ENCODE data around the gene MRPL33. TPM values are rescaled to one million over a fixed set of nuclear protein-coding genes. Genes with fewer than 3 reads are reported as not detected.
"Not testable (repeated sequence)": the region's sequence is repeated elsewhere in the genome, so short reads cannot be mapped to it uniquely, and the experiment has no call there.

MRPL33 gene
- total RNA-seq, 1 donor from 2014 or later, result 53.5 TPM

- no peak overlapping the region for H3K27ac Mint-ChIP-seq (ENCODE audit: unreplicated experiment)
- peaks cover 3% of the 10 kb centered on the region for H3K36me3 Mint-ChIP-seq (ENCODE audit: low read depth)
- no peak for DNase-seq (ENCODE audit: low read depth, low spot score)
- peaks cover 8% of the 10 kb centered on the region for H3K9me3 Mint-ChIP-seq
- TF ChIP-seq CTCF (conservative IDR thresholded peaks at IDR 0.05), result no peak
- peaks cover 33% of the 10 kb centered on the region for H3K27me3 Mint-ChIP-seq (ENCODE audit: low read depth)
- H3K4me3 Mint-ChIP-seq, result no peak overlapping the region
- no peaks in the 10 kb centered on the region for H3K4me1 Mint-ChIP-seq
Observed at GRCh38 chr2:27746325-27746724, 25.2 kb upstream of the MRPL33 start.

DNA sequence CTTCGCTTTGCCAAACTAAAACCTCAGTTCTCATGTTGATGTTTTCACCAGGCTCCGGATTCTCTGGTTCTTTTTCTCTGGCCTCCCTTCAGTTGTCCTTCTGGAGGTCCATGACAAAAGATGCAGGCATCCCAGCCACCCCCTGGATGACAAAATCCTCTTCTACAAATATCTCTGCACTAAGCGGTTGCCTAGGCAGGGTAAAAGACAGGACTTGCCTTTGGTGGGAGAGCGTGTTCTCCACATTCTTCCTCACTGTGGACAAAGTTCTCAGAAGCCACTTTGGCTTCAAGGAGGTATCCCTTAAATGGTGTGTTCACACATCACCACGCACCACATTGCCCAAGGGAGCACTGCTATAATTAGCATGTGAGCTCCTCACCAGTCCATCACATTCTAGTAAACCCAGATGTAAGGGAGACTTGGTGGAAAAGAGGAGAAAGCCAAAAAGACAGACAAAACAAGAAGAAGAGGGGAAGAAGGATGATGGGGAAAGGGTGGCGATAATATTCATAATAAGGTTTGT, 23.6 kb upstream of the MRPL33 start:
- no peak for TF ChIP-seq CTCF (conservative IDR thresholded peaks at IDR 0.05)
- DNase-seq (ENCODE audit: low read depth, low spot score), result no peak
- Mint-ChIP-seq H3K9me3 (peaks cover 8% of the 10 kb centered on the region), H3K36me3 (ENCODE audit: low read depth) (peaks cover 3% of the 10 kb centered on the region), H3K4me1 (peaks cover 9% of the 10 kb centered on the region), H3K27me3 (ENCODE audit: low read depth) (peaks cover 33% of the 10 kb centered on the region), H3K4me3 (no peak overlapping the region), H3K27ac (ENCODE audit: unreplicated experiment) (no peak overlapping the region)

- Mint-ChIP-seq H3K4me1 (peaks cover 20% of the 10 kb centered on the region), H3K27me3 (ENCODE audit: low read depth) (peaks cover 33% of the 10 kb centered on the region)
Observed at GRCh38 chr2:27748803-27749554, 22.5 kb upstream of the MRPL33 start.

GRCh38 chr2:27751377-27751776, 20.1 kb upstream of the MRPL33 start:
- Mint-ChIP-seq H3K9me3 (peaks cover 8% of the 10 kb centered on the region), H3K4me3 (no peak overlapping the region), H3K27ac (ENCODE audit: unreplicated experiment) (no peak overlapping the region), H3K27me3 (ENCODE audit: low read depth) (peaks cover 16% of the 10 kb centered on the region), H3K36me3 (ENCODE audit: low read depth) (peaks cover 3% of the 10 kb centered on the region), H3K4me1 (peaks cover 22% of the 10 kb centered on the region)
- no peak for DNase-seq (ENCODE audit: low read depth, low spot score)
- TF ChIP-seq CTCF (conservative IDR thresholded peaks at IDR 0.05), result no peak

More at GRCh38 chr2:27748803-27749554, 22.5 kb upstream of the MRPL33 start:
- H3K36me3 Mint-ChIP-seq (ENCODE audit: low read depth); H3K4me3 Mint-ChIP-seq; DNase-seq (ENCODE audit: low read depth, low spot score); H3K9me3 Mint-ChIP-seq; H3K27ac Mint-ChIP-seq (ENCODE audit: unreplicated experiment): not testable (repeated sequence)

- peak overlapping the region; percentile 86 for H3K27ac Mint-ChIP-seq (ENCODE audit: unreplicated experiment)
- H3K27me3 Mint-ChIP-seq (ENCODE audit: low read depth), result peaks cover 12% of the 10 kb centered on the region
- peaks cover 8% of the 10 kb centered on the region for H3K9me3 Mint-ChIP-seq
- peaks cover 22% of the 10 kb centered on the region for H3K4me1 Mint-ChIP-seq
- no peak for TF ChIP-seq CTCF (conservative IDR thresholded peaks at IDR 0.05)
- no peak for DNase-seq (ENCODE audit: low read depth, low spot score)
- H3K36me3 Mint-ChIP-seq (ENCODE audit: low read depth), result peaks cover 3% of the 10 kb centered on the region
- peak overlapping the region; percentile 82 for H3K4me3 Mint-ChIP-seq
Observed at GRCh38 chr2:27752551-27753237, 18.8 kb upstream of the MRPL33 start.

Data from neural crest cell (in vitro differentiated cells).